ENCODE results near the gene GIT2. TPM values are rescaled to one million over a fixed set of nuclear protein-coding genes. Genes with fewer than 3 reads are reported as not detected.
"Not testable (repeated sequence)": the region's sequence is repeated elsewhere in the genome, so short reads cannot be mapped to it uniquely, and the experiment has no call there.

Gene GIT2
- total RNA-seq, 1 donor: 50.8 TPM

GRCh38 chr12:109899783-109900751, 96.1 kb downstream of the GIT2 start, which contains the start of gene TCHP:
TSS of gene TCHP (plus strand) at chr12:109900274. CDS start at chr12:109903027, 2,753 bp downstream.
- peak; percentile 44 for TF ChIP-seq CTCF (IDR thresholded peaks at IDR 0.05; ENCODE audit: insufficient read depth, low read length)

DNA sequence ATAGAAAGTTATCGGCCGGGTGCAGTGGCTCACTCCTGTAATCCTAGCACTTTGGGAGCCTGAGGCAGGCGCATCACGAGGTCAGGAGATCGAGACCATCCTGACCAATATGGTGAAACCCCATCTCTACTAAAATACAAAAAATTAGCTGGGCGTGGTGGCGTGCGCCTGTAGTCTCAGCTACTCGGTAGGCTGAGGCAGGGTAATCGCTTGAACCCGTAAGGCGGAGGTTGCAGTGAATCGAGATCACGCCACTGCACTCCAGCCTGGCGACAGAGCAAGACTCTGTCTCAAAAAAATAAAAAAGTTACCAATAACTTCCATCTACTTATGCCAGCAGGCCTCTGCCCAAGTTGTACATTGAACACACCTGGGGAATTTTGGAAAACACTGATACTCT, 96.8 kb downstream of the GIT2 start:
- H3K4me3 ChIP-seq (ENCODE audit: low read depth, low read length): peak overlapping the region; percentile 81
- not testable (repeated sequence) for DNase-seq (ENCODE audit: low read depth)

More at GRCh38 chr12:109899783-109900751, 96.1 kb downstream of the GIT2 start, which contains the start of gene TCHP:
- peak; percentile 87 for DNase-seq (ENCODE audit: low read depth)
- H3K4me3 ChIP-seq (ENCODE audit: low read depth, low read length): peak within 1 kb of the TSS; percentile 81

- H3K4me3 ChIP-seq (ENCODE audit: low read depth, low read length): no peak overlapping the region
- DNase-seq (ENCODE audit: low read depth): no peak
- TF ChIP-seq CTCF (IDR thresholded peaks at IDR 0.05; ENCODE audit: insufficient read depth, low read length): no peak
Measured at GRCh38 chr12:109897029-109897428, 99.1 kb downstream of the GIT2 start.

- no peak for DNase-seq (ENCODE audit: low read depth)
- H3K4me3 ChIP-seq (ENCODE audit: low read depth, low read length): no peak overlapping the region
- TF ChIP-seq CTCF (IDR thresholded peaks at IDR 0.05; ENCODE audit: insufficient read depth, low read length): no peak
Measured at GRCh38 chr12:109896188-109896587, 100.0 kb downstream of the GIT2 start.

DNA sequence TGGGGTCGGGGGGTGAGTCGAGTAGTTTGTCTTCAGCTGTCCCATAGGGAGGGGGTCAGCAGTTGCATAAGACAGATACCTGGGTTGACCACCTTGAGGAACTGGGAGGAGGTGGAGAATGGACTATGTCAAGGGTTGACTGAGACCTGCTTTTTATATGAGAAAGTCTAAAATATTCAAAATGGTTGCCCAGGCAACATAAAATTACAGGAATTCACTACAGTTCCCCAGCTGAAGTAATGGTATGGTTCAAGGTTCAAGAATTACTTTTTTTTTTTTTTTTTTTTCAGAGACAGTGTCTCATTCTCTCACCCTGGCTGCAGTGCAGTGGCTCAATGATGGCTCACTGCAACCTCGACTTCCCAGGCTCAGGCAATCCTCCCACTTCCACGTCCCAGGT, 101.2 kb downstream of the GIT2 start:
- no peak for DNase-seq (ENCODE audit: low read depth)
- no peak overlapping the region for H3K4me3 ChIP-seq (ENCODE audit: low read depth, low read length)
- no peak for TF ChIP-seq CTCF (IDR thresholded peaks at IDR 0.05; ENCODE audit: insufficient read depth, low read length)

DNA sequence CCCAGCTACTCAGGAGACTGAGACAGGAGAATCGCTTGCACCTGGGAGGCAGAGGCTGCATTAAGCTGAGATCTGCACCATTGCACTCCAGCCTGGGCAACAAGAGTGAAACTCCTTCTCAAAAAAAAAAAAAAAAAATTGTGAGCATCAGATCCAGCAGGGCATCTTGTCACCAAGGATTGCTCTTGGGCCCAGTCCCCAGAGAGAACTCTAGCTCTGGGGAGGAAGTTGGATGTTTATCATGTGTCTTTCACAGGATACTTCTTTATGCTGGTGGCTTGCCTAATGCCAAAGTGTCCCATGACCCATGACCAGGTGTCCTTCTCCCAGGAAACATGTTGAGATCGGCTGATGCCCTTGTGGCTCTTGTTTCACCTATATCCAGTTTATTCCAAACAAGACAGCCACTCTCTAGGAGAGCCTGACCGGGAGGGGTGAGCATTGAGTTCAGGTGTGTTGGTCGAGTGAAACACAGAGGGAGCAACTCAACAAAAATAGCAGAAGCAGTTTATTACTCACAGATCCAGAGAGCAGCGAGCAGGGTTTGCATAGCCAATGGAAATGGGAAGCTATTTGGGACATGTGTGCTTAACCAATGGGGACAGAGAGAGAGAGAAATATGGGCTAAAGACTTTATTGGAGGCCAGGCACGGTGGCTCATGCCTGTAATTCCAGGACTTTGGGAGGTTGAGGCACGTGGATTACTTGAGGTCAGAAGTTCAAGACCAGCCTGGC, 102.7 kb downstream of the GIT2 start:
- TF ChIP-seq CTCF (IDR thresholded peaks at IDR 0.05; ENCODE audit: insufficient read depth, low read length): no peak
- no peak overlapping the region for H3K4me3 ChIP-seq (ENCODE audit: low read depth, low read length)
- DNase-seq (ENCODE audit: low read depth): no peak

DNA sequence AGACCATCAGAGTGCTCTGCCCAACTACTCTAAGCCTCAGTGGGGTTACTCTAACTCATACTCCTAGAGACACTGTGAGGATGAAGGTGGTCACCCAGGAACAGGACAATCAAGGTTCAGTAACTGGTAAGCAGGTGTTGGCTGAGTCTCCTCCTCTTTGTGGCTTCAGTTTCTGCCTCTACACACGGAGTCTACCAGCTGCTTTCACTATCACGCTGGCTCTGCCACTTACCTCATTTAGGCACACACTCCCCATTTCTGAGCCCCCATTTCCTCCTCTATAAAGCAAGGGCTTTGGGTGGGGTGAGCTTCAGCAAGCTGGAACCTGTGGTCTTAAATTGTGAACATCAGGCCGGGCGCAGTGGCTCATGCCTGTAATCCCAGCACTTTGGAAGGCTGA, 103.4 kb downstream of the GIT2 start:
- no peak for TF ChIP-seq CTCF (IDR thresholded peaks at IDR 0.05; ENCODE audit: insufficient read depth, low read length)
- DNase-seq (ENCODE audit: low read depth): no peak
- no peak overlapping the region for H3K4me3 ChIP-seq (ENCODE audit: low read depth, low read length)

All from fibroblast of the aortic adventitia (primary cell).